IMR-90 (cell line): ENCODE results near the gene ANO2. TPM values are rescaled to one million over a fixed set of nuclear protein-coding genes. Genes with fewer than 3 reads are reported as not detected.

Experiments
- ATAC-seq: fragments of 200-7000 bp; cut with Tn5 transposase; 2 replicates; pipeline ENCODE4 v1.9.1; 2020; ENCODE audit warnings: low read depth, mild to moderate bottlenecking, moderate library complexity
- BruUV-seq: library from RNA; stranded (reverse); fragments of 400-500 nt; replicated peaks from 2 replicates; lab custom pipeline; 2021; lab: Mats Ljungman, UMichigan
- CTCF ChIA-PET: fragments of 300-600 bp; formaldehyde crosslinking; extraction: SDS; loops from one replicate; lab custom pipeline; 2021; ENCODE audit warnings: antibody characterized with exemption; lab: Yijun Ruan, JAX
- POLR2A ChIA-PET: fragments of 300-600 bp; sonication (Branson Sonifier 250); formaldehyde crosslinking; loops from one replicate; lab custom pipeline; 2022; ENCODE audit warnings: antibody characterized with exemption; ENCODE audit not compliant: unreplicated experiment; lab: Charles Lee
- DNase-seq: peaks from one replicate; pipeline ENCODE4 v3.0.0; 2013
- H2AFZ ChIP-seq: replicated peaks from 2 replicates; pipeline ENCODE3; 2013; ENCODE audit warnings: low read length, mild to moderate bottlenecking; ENCODE audit not compliant: poor library complexity
- H2AK5ac ChIP-seq: 2 replicates; pipeline ENCODE4 v1.6.1; 2013; ENCODE audit warnings: low read depth, low read length, inconsistent platforms
- H2AK9ac ChIP-seq: replicated peaks from 2 replicates; pipeline ENCODE3; 2013; ENCODE audit warnings: mild to moderate bottlenecking, low read depth, low read length, moderate library complexity; ENCODE audit not compliant: poor library complexity
- H2BK120ac ChIP-seq: 2 replicates; pipeline ENCODE4 v1.6.1; 2013; ENCODE audit warnings: low read depth, low read length, inconsistent platforms
- H2BK15ac ChIP-seq: 3 replicates; pipeline ENCODE4 v1.6.1; 2013; ENCODE audit warnings: low read depth, low read length, inconsistent platforms
- H2BK20ac ChIP-seq: 2 replicates; pipeline ENCODE4 v1.6.1; 2013; ENCODE audit warnings: low read depth, mild to moderate bottlenecking, inconsistent platforms, low read length, moderate library complexity
- H2BK5ac ChIP-seq: 2 replicates; pipeline ENCODE4 v1.6.1; 2013; ENCODE audit warnings: mild to moderate bottlenecking, low read depth, low read length, inconsistent platforms; ENCODE audit not compliant: poor library complexity, severe bottlenecking
- H3K14ac ChIP-seq: replicated peaks from 2 replicates; pipeline ENCODE4 v1.6.1; 2013; ENCODE audit warnings: low read depth, low read length, inconsistent platforms
- H3K18ac ChIP-seq: 2 replicates; pipeline ENCODE4 v1.6.1; 2013; ENCODE audit warnings: low read depth, low read length, control low read depth
- H3K23ac ChIP-seq: 2 replicates; pipeline ENCODE4 v1.6.1; 2013; ENCODE audit warnings: low read depth, low read length, inconsistent platforms
- H3K27ac ChIP-seq: 2 replicates; pipeline ENCODE4 v1.5.1; 2013; ENCODE audit warnings: mild to moderate bottlenecking, control low read depth, low read length; ENCODE audit not compliant: insufficient read depth
- H3K27me3 ChIP-seq: 2 replicates; pipeline ENCODE4 v1.6.1; 2013; ENCODE audit warnings: low read length; ENCODE audit not compliant: control insufficient read depth, insufficient read depth
- H3K36me3 ChIP-seq: 2 replicates; pipeline ENCODE4 v1.6.1; 2013; ENCODE audit warnings: low read length, mixed read lengths; ENCODE audit not compliant: control insufficient read depth, insufficient read depth
- H3K4ac ChIP-seq: 2 replicates; pipeline ENCODE4 v1.6.1; 2013; ENCODE audit warnings: low read depth, low read length, inconsistent platforms
- H3K4me1 ChIP-seq: 2 replicates; pipeline ENCODE4 v1.6.1; 2013; ENCODE audit warnings: low read length, mixed read lengths; ENCODE audit not compliant: control insufficient read depth, insufficient read depth
- H3K4me2 ChIP-seq: 2 replicates; pipeline ENCODE4 v1.6.1; 2013; ENCODE audit warnings: low read depth, mild to moderate bottlenecking, control low read depth, low read length, moderate library complexity
- H3K4me3 ChIP-seq: 2 replicates; pipeline ENCODE4 v1.5.1; 2013; ENCODE audit warnings: low read depth, mild to moderate bottlenecking, control low read depth, low read length, moderate library complexity; ENCODE audit not compliant: insufficient read depth
- H3K56ac ChIP-seq: 2 replicates; pipeline ENCODE4 v1.6.1; 2013; ENCODE audit warnings: low read length, inconsistent platforms; ENCODE audit not compliant: insufficient read depth; ENCODE audit errors: extremely low read depth
- H3K79me1 ChIP-seq, 2 experiments: 2 replicates each; pipeline ENCODE4 v1.6.1; 2013; ENCODE audit warnings: low read length in 2 of 2, inconsistent platforms in 1 of 2, low read depth in 1 of 2
- H3K9ac ChIP-seq: 2 replicates; pipeline ENCODE4 v1.6.1; 2013; ENCODE audit warnings: low read depth, low read length, control low read depth
- H3K9me1 ChIP-seq: 2 replicates; pipeline ENCODE4 v1.6.1; 2013; ENCODE audit warnings: low read length, inconsistent platforms; ENCODE audit not compliant: insufficient read depth
- H3K9me3 ChIP-seq: 2 replicates; pipeline ENCODE4 v1.6.1; 2013; ENCODE audit warnings: low read length; ENCODE audit not compliant: control insufficient read depth, insufficient read depth
- H4K20me1 ChIP-seq: 2 replicates; pipeline ENCODE4 v1.6.1; 2013; ENCODE audit warnings: low read length, inconsistent platforms; ENCODE audit not compliant: insufficient read depth
- H4K5ac ChIP-seq: 2 replicates; pipeline ENCODE4 v1.6.1; 2013; ENCODE audit warnings: mild to moderate bottlenecking, low read depth, low read length, control low read depth
- H4K8ac ChIP-seq, 2 experiments: 2 replicates each; pipeline ENCODE4 v1.6.1; 2013; ENCODE audit warnings: low read depth in 2 of 2, low read length in 2 of 2, control low read depth in 1 of 2, inconsistent platforms in 1 of 2
- H4K91ac ChIP-seq: 2 replicates; pipeline ENCODE4 v1.6.1; 2013; ENCODE audit warnings: low read depth, low read length, inconsistent platforms; ENCODE audit not compliant: insufficient read depth
- FOS ChIP-seq: fragments of 150-350 bp; IDR thresholded peaks from 2 replicates; pipeline ENCODE4 v1.6.1; 2016; ENCODE audit warnings: low read depth, low read length
- MXI1 ChIP-seq: IDR thresholded peaks from 2 replicates; pipeline ENCODE4 v1.6.1; 2012; ENCODE audit warnings: low read depth, mild to moderate bottlenecking, low read length, moderate library complexity, borderline replicate concordance
- NFE2L2 ChIP-seq: fragments of 150-350 bp; IDR thresholded peaks from 2 replicates; pipeline ENCODE4 v1.6.1; 2016; ENCODE audit warnings: low read depth, mild to moderate bottlenecking, low read length
- RAD21 ChIP-seq: IDR thresholded peaks from 2 replicates; pipeline ENCODE4 v1.6.1; 2012; ENCODE audit warnings: low read length, improper control_type of control experiment
- RFX5 ChIP-seq: IDR thresholded peaks from 2 replicates; pipeline ENCODE4 v1.8.0; 2012; ENCODE audit warnings: low read depth, mild to moderate bottlenecking, low read length, moderate library complexity
- SMC3 ChIP-seq: fragments of 150-350 bp; IDR thresholded peaks from 2 replicates; pipeline ENCODE4 v1.6.1; 2016; ENCODE audit warnings: low read depth, mild to moderate bottlenecking, antibody characterized with exemption, low read length, moderate library complexity
- WGBS, 2 experiments: methylation state at CpG; one replicate each; pipeline versions ENCODE4 v1.1.5 to v1.1.7; 2013; ENCODE audit warnings: missing lambda C conversion rate in 2 of 2; ENCODE audit not compliant: insufficient read length in 1 of 2; ENCODE audit errors: extremely low coverage in 2 of 2; 5-methylcytosine and 5-hydroxymethylcytosine counted together
- dilution Hi-C: fragments of 300-500 bp; cut with HindIII; formaldehyde crosslinking; loops from one replicate; pipeline ENCODE4 v1.14.3; 2018; ENCODE audit warnings: low sequenced_read_pairs; ENCODE audit not compliant: unreplicated experiment
- in situ Hi-C: fragments of 300-500 bp; cut with MboI; formaldehyde crosslinking; loops from 3 replicates; pipeline ENCODE4 v1.14.3; 2019; ENCODE audit warnings: low sequenced_read_pairs, inconsistent platforms, mixed read lengths
- intact Hi-C: fragments of 100-400 bp; cut with micrococcal nuclease; formaldehyde crosslinking; loops from 2 replicates; pipeline ENCODE4 v1.10.0; 2022
- polyA plus RNA-seq, 3 experiments: library from polyadenylated mRNA; depleted of rRNA; stranded (reverse); fragments of >200 nt; gene quantifications; 2 replicates each; pipeline ENCODE4 v1.2.3, GENCODE V29; 2012; ENCODE audit warnings: low replicate concordance in 1 of 3
- total RNA-seq: library from RNA; depleted of rRNA; stranded (reverse); fragments of >200 nt; gene quantifications from 2 replicates; pipeline ENCODE4 v1.2.3, GENCODE V29; 2012
- TF ChIP-seq, protein P1 (sequence below): fragments of 150-350 bp; IDR thresholded peaks from 2 replicates; pipeline ENCODE4 v1.6.1; 2016; ENCODE audit warnings: low read depth, mild to moderate bottlenecking, low read length, moderate library complexity, borderline replicate concordance
- TF ChIP-seq, protein P2 (sequence below): fragments of 150-350 bp; IDR thresholded peaks from 2 replicates; pipeline ENCODE4 v1.6.1; 2017; ENCODE audit warnings: mild to moderate bottlenecking, antibody characterized with exemption, low read length, low read depth

Gene ANO2
- total and polyA plus RNA-seq, 2 of the 4 experiments (the other 2 are of a cell fraction), result 0.22 TPM; not detected in 1

DNA sequence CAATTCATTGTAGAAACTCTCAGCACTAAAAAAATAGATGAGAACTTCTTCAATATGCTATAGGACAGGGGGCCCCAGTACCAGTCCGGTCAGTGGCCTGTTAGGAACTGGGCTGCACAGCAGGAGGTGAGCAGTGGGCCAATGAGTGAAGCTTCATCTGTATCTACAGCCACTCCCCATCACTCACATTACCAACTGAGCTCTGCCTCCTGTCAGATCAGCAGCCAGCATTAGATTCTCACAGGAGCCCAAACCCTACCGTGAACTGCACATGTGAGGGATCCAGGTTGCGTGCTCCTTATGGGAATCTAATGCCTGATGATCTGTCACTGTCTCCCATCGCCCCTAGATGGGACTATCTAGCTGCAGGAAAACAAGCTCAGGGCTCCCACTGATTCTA, 15.7 kb upstream of the ANO2 start (continued):
- TF ChIP-seq NFE2L2 (no peak), RFX5 (no peak)

DNA sequence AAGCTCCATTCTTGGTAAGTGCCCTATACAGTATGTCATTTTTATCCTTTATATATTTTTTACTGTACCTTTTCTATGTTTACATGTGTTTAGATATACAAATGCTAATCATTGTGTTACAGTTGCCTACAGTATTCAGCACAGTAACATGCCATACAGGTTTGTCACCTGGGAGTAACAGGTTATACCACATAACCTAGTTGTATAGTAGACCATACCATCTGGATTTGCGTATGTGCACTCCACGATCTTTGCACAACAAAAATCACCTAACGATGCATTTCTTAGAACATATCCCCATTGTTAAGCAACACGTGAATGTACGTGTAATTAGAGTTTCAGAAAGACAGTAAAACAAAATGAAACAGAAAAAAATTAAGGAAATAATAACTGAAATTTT, 11.9 kb upstream of the ANO2 start:
- Histone ChIP-seq H3K4me2 (no peak overlapping the region), H3K56ac (no peak overlapping the region), H3K9me1 (no peaks in the 10 kb centered on the region), H2AK5ac (no peak overlapping the region), H3K18ac (no peak overlapping the region), H2BK15ac (no peak overlapping the region), H2BK5ac (no peak overlapping the region), H4K5ac (no peak overlapping the region), H3K4ac (no peak overlapping the region), H2BK20ac (no peak overlapping the region), H3K4me1 (peaks cover 2% of the 10 kb centered on the region; the same call in 1 of the 2 replicates), H2AFZ (no peak overlapping the region), H2BK120ac (no peak overlapping the region), H3K9me3 (no peaks in the 10 kb centered on the region), H3K27ac (no peak overlapping the region), H4K8ac (no peak overlapping the region), H3K79me1 (no peaks in the 10 kb centered on the region), H3K36me3 (no peaks in the 10 kb centered on the region), H3K9ac (no peak overlapping the region), H2AK9ac (no peak overlapping the region), H3K4me3 (no peak overlapping the region), H3K23ac (no peak overlapping the region), H3K27me3 (peaks cover 16% of the 10 kb centered on the region), H4K91ac (no peak overlapping the region), H4K20me1 (no peaks in the 10 kb centered on the region), H3K14ac (no peak overlapping the region)
- in situ Hi-C loops, result no loop called here
- BruUV-seq, result no TSS peak
- dilution Hi-C loops, result no loop called here
- POLR2A ChIA-PET, result no interaction called here
- no peak for ATAC-seq
- no peak for DNase-seq
- WGBS, 2 experiments, result no CpG with 5 or more reads among the region's 5 CpGs
- CTCF ChIA-PET, result interaction anchor here (0.5 to 1.2 kb wide), 2 partner anchors 10 to 246 kb away, joined by 3 read pairs; no protein-coding TSS in a partner anchor
- intact Hi-C loops, result no loop called here
- TF ChIP-seq SMC3 (no peak), RAD21 (no peak), MXI1 (no peak), FOS (no peak)
- TF ChIP-seq, protein P1, sequence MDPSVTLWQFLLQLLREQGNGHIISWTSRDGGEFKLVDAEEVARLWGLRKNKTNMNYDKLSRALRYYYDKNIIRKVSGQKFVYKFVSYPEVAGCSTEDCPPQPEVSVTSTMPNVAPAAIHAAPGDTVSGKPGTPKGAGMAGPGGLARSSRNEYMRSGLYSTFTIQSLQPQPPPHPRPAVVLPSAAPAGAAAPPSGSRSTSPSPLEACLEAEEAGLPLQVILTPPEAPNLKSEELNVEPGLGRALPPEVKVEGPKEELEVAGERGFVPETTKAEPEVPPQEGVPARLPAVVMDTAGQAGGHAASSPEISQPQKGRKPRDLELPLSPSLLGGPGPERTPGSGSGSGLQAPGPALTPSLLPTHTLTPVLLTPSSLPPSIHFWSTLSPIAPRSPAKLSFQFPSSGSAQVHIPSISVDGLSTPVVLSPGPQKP, result no peak
- TF ChIP-seq, protein P2, sequence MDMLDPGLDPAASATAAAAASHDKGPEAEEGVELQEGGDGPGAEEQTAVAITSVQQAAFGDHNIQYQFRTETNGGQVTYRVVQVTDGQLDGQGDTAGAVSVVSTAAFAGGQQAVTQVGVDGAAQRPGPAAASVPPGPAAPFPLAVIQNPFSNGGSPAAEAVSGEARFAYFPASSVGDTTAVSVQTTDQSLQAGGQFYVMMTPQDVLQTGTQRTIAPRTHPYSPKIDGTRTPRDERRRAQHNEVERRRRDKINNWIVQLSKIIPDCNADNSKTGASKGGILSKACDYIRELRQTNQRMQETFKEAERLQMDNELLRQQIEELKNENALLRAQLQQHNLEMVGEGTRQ, result no peak
